ENCODE measurements around the gene UNK.

DNA sequence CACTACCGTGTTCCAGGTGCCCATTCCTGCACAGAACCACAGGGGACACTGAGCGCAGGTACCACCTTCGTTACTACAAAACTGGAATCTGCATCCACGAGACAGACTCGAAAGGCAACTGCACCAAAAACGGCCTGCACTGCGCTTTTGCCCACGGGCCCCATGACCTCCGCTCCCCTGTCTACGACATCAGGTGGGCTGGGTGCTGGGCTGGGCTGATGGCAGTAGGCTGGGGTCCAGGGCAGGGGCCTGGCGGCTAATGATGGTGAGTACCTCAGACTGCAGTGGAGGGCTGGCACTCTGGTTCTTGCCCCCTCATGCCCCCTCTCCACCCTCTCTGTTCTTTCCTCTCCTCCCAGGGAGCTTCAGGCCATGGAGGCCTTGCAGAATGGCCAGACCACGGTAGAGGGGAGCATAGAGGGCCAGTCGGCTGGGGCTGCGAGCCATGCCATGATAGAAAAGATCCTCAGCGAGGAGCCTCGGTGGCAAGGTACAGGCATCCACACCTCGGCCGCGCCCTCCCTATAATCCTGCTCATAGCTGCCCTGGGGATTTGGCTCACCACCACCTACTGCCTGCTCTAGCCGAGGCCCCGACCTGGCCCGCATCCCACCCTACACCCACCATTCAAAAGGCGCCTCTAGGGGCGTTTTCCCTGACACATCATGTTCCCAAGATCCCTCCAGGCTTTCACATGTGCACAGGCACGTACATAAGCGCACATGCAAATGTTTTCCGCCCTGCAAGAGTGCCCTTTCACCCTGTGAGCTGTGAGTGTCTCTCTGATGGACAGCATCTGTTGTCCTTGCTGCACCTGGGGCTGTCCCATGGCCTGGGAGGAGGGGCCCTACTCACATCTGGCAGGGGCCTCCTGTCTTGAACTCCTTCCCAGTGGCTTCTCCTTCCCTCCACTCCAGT lies 27.7 kb downstream of the UNK start:
- no peak for TF ChIP-seq RARB (CRISPR knock-in tag; IDR thresholded peaks at IDR 0.05)
- TF ChIP-seq, protein P1, sequence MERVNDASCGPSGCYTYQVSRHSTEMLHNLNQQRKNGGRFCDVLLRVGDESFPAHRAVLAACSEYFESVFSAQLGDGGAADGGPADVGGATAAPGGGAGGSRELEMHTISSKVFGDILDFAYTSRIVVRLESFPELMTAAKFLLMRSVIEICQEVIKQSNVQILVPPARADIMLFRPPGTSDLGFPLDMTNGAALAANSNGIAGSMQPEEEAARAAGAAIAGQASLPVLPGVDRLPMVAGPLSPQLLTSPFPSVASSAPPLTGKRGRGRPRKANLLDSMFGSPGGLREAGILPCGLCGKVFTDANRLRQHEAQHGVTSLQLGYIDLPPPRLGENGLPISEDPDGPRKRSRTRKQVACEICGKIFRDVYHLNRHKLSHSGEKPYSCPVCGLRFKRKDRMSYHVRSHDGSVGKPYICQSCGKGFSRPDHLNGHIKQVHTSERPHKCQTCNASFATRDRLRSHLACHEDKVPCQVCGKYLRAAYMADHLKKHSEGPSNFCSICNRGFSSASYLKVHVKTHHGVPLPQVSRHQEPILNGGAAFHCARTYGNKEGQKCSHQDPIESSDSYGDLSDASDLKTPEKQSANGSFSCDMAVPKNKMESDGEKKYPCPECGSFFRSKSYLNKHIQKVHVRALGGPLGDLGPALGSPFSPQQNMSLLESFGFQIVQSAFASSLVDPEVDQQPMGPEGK (CRISPR knock-in tag; IDR thresholded peaks at IDR 0.05; ENCODE audit: borderline replicate concordance) = no peak
- no peak for TF ChIP-seq PPARA (CRISPR knock-in tag; IDR thresholded peaks at IDR 0.05; ENCODE audit: borderline replicate concordance)
- TF ChIP-seq ZNF8 (CRISPR knock-in tag; IDR thresholded peaks at IDR 0.05) = no peak
- no peak for TF ChIP-seq BACH2 (CRISPR knock-in tag; IDR thresholded peaks at IDR 0.05; ENCODE audit: borderline replicate concordance)
- no peak for TF ChIP-seq ZFP30 (CRISPR knock-in tag; IDR thresholded peaks at IDR 0.05)
- TF ChIP-seq ARNTL (CRISPR knock-in tag; IDR thresholded peaks at IDR 0.05; ENCODE audit: borderline replicate concordance, low read depth) = no peak
- TF ChIP-seq ZFP3 (CRISPR knock-in tag; IDR thresholded peaks at IDR 0.05) = no peak

All from SK-N-SH treated with all-trans-retinoic acid at 6 μM for 48 hours (cell line).